Stomach (tissue), 9 donors: ENCODE data around the gene GPR83. TPM values are rescaled to one million over a fixed set of nuclear protein-coding genes. Genes with fewer than 3 reads are reported as not detected.
"Not testable (repeated sequence)": the region's sequence is repeated elsewhere in the genome, so short reads cannot be mapped to it uniquely, and the experiment has no call there.

ENCODE experiments used
- DNase-seq, 2 donors: peaks; one replicate each; pipeline versions ENCODE4 v3.0.0 to v3.0.0-alpha.2; 2013 to 2019
- H3K27ac ChIP-seq, 5 donors: fragments of 200-600 bp in 4 of 5; sonication (generic) in 4 of 5; one replicate each; pipeline ENCODE4 v1.5.1; 2013 to 2019; ENCODE audit warnings: mild to moderate bottlenecking in 1 of 5, moderate library complexity in 1 of 5
- H3K27me3 ChIP-seq, 3 donors: fragments of 200-600 bp; sonication (generic); one replicate each; pipeline ENCODE4 v1.5.1; 2017 to 2019; ENCODE audit warnings: mixed run types in 1 of 3
- H3K36me3 ChIP-seq, 4 donors: fragments of 200-600 bp; sonication (generic); 1 replicate in 3 of 4; 2 replicates in 1 of 4; pipeline ENCODE4 v1.5.1; 2016 to 2019
- H3K4me1 ChIP-seq, 4 donors: fragments of 200-600 bp; sonication (generic); one replicate each; pipeline ENCODE4 v1.5.1; 2016 to 2019
- H3K4me3 ChIP-seq, 4 donors: fragments of 200-600 bp; sonication (generic) in 3 of 4; one replicate each; pipeline ENCODE4 v1.5.1; 2016 to 2019; ENCODE audit warnings: mild to moderate bottlenecking in 1 of 4
- H3K9me3 ChIP-seq, 4 donors: fragments of 200-600 bp; sonication (generic); one replicate each; pipeline ENCODE4 v1.5.1; 2016 to 2019
- CTCF ChIP-seq, 7 experiments: fragments of 450-650 bp in 4 of 7; fragments of 200-600 bp in 3 of 7; sonication (generic) in 3 of 7; IDR thresholded peaks; one replicate each; pipeline ENCODE4 v1.5.1; 2016 to 2019; ENCODE audit warnings: antibody characterized with exemption in 7 of 7, control low read depth in 2 of 7, mild to moderate bottlenecking in 1 of 7
- EP300 ChIP-seq: sonication (generic); formaldehyde crosslinking; IDR thresholded peaks from one replicate; pipeline ENCODE4 v1.6.1; 2017; ENCODE audit warnings: antibody characterized with exemption
- POLR2A ChIP-seq, 4 donors: fragments of 450-650 bp; IDR thresholded peaks; one replicate each; pipeline ENCODE4 v1.6.1; 2016; ENCODE audit warnings: antibody characterized with exemption in 4 of 4, control low read depth in 2 of 4, mild to moderate bottlenecking in 1 of 4, moderate library complexity in 1 of 4
- POLR2AphosphoS5 ChIP-seq, 3 donors: sonication (generic); formaldehyde crosslinking; IDR thresholded peaks; one replicate each; pipeline ENCODE4 v1.6.1; 2016; ENCODE audit warnings: antibody characterized with exemption in 3 of 3
- WGBS, 5 donors: extraction: QIAGEN DNeasy Blood & Tissue Kit in 3 of 5; methylation state at CpG; one replicate each; pipeline versions ENCODE4 v1.1.5 to v1.1.7; 2013 to 2018; 5-methylcytosine and 5-hydroxymethylcytosine counted together
- intact Hi-C: fragments of 100-400 bp; cut with DNase I; formaldehyde crosslinking; loops from one replicate; pipeline ENCODE4 v1.15.1; 2023; ENCODE audit warnings: low total_unique reads
- polyA plus RNA-seq, 3 donors: library from polyadenylated mRNA; stranded (reverse); fragments of 200-250 nt; gene quantifications; one replicate each; pipeline ENCODE4 v1.2.3, GENCODE V29; 2013
- total RNA-seq, 5 donors: library from RNA; depleted of rRNA; stranded (reverse); fragments of >200 nt; gene quantifications; one replicate each; pipeline versions ENCODE4 v1.1.0 to v1.2.3, GENCODE V29; 2014 to 2016
- donor health status: healthy with polysubstance abuse.
- donor health status: Bipolar disorder and iron deficiency.
- donor health status: healthy.

The GPR83 gene
- total and polyA plus RNA-seq, 8 donors, result under 0.01 to 0.05 TPM; not detected in 6

- WGBS, 5 donors, result 87 to 96% (median 90%) methylated on average over 1 of the region's 1 CpG
- Histone ChIP-seq H3K4me3 (no peak overlapping the region), H3K9me3 (no peaks in the 10 kb centered on the region), H3K27me3 (no peaks in the 10 kb centered on the region), H3K27ac (no peak overlapping the region), H3K4me1 (no peaks in the 10 kb centered on the region), H3K36me3 (no peaks in the 10 kb centered on the region)
- TF ChIP-seq EP300, result no peak
- no peak for TF ChIP-seq POLR2A (IDR thresholded peaks at IDR 0.05)
- no peak for TF ChIP-seq POLR2AphosphoS5 (IDR thresholded peaks at IDR 0.05)
- TF ChIP-seq CTCF (IDR thresholded peaks at IDR 0.05), result no peak
- intact Hi-C loops, result no loop called here
- no peak for DNase-seq
Observed at GRCh38 chr11:94376841-94377240, 24.4 kb downstream of the GPR83 start.

GRCh38 chr11:94370576-94370975 is 30.6 kb downstream of the GPR83 start:
- H3K4me3 ChIP-seq, H3K4me1 ChIP-seq, intact Hi-C loops, H3K36me3 ChIP-seq, H3K9me3 ChIP-seq, DNase-seq, H3K27me3 ChIP-seq, H3K27ac ChIP-seq: not testable (repeated sequence)
- 58 to 73% (median 63%) methylated on average over 3 to 6 of the region's 6 CpGs for WGBS, 5 donors

- H3K4me3 ChIP-seq, H3K27ac ChIP-seq, intact Hi-C loops, H3K27me3 ChIP-seq, H3K36me3 ChIP-seq, H3K9me3 ChIP-seq, H3K4me1 ChIP-seq, DNase-seq: not testable (repeated sequence)
- WGBS, 5 donors, result 59 to 79% (median 70%) methylated on average over 6 to 10 of the region's 10 CpGs
Observed at GRCh38 chr11:94350850-94351563, 50.2 kb downstream of the GPR83 start.

GRCh38 chr11:94346311-94346710 is 54.9 kb downstream of the GPR83 start:
- intact Hi-C loops, H3K36me3 ChIP-seq, H3K9me3 ChIP-seq, H3K27me3 ChIP-seq, H3K27ac ChIP-seq, H3K4me3 ChIP-seq, H3K4me1 ChIP-seq, DNase-seq: not testable (repeated sequence)
- 80 to 84% (median 82%) methylated on average over 7 to 8 of the region's 8 CpGs for whole genome bisulfite sequencing, 5 donors

GRCh38 chr11:94343495-94343894 is 57.7 kb downstream of the GPR83 start:
- WGBS, 5 donors, result 90 to 96% (median 92%) methylated on average over 1 of the region's 1 CpG
- intact Hi-C loops, result no loop called here

More at GRCh38 chr11:94343495-94343894, 57.7 kb downstream of the GPR83 start:
- Histone ChIP-seq H3K27ac (no peak overlapping the region), H3K9me3 (no peaks in the 10 kb centered on the region), H3K27me3 (no peaks in the 10 kb centered on the region), H3K36me3 (no peaks in the 10 kb centered on the region), H3K4me1 (no peaks in the 10 kb centered on the region), H3K4me3 (no peak overlapping the region)
- no peak for DNase-seq
- TF ChIP-seq CTCF (IDR thresholded peaks at IDR 0.05), result no peak
- TF ChIP-seq POLR2A (IDR thresholded peaks at IDR 0.05), result no peak
- no peak for TF ChIP-seq EP300
- no peak for TF ChIP-seq POLR2AphosphoS5 (IDR thresholded peaks at IDR 0.05)
